Measurements from ENCODE around the gene PRLHR.

PRLHR gene

DNA sequence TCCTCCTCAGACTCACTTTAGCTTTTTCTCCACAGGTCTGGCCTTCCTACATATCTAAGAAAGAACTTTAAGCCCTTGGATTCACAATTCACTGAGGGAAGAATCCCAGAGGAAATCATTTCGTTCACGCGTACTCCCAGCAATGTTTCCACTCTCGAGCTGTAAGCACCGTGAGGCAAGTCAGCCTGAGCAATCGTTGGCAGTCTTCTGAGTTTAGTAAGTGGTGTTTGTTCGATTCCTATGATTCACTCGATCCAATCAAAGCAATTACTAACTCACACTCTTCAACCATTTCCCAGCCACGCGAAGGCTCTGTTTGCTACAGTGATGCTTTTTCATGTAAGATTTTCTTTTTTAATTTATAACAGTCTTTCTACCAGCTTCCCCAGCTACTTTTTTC, 10.2 kb upstream of the PRLHR start:
- no peak for ATAC-seq
- TF ChIP-seq ZFP30 (CRISPR knock-in tag; IDR thresholded peaks at IDR 0.05), result no peak

DNA sequence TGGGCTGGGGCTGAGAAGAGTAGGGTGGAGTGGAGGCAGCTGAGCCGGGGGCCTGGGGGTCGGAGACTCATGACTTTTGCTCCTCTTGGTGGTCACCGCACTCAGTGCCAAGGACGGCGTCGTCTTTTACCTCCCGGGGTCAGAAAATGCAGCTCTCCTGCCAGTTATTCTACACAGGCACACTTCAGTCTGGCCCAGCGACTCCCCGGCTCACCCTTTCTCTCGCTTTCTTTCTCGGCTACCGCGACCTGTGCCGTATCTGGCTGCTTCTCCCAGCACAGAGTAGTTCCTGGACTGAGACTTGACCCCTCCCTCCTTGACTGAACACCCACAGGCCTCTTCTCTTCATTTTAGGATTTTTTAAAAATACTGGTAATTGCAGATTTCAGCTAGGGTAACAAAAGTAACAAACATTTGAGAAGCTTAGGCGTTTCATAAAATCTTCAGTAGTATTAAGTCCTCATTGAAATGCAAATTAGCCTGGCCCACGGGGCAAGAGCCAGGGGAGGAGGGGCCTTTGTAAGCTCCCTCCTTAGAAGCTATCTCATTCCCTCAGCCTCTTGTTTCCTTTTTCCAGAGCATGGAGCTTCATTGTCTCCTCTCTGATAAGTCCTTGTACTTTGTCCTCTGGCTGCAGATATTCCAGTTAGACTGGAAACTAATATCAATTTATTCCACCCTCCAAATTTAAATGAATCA, 1.1 kb upstream of the PRLHR start:
- no peak; the same call in 2 of the 3 replicates for ATAC-seq
- TF ChIP-seq ZNF70 (CRISPR knock-in tag; IDR thresholded peaks at IDR 0.05), result no peak
- no peak for TF ChIP-seq TOX (CRISPR knock-in tag; IDR thresholded peaks at IDR 0.05; ENCODE audit: borderline replicate concordance)
- TF ChIP-seq, protein P1, sequence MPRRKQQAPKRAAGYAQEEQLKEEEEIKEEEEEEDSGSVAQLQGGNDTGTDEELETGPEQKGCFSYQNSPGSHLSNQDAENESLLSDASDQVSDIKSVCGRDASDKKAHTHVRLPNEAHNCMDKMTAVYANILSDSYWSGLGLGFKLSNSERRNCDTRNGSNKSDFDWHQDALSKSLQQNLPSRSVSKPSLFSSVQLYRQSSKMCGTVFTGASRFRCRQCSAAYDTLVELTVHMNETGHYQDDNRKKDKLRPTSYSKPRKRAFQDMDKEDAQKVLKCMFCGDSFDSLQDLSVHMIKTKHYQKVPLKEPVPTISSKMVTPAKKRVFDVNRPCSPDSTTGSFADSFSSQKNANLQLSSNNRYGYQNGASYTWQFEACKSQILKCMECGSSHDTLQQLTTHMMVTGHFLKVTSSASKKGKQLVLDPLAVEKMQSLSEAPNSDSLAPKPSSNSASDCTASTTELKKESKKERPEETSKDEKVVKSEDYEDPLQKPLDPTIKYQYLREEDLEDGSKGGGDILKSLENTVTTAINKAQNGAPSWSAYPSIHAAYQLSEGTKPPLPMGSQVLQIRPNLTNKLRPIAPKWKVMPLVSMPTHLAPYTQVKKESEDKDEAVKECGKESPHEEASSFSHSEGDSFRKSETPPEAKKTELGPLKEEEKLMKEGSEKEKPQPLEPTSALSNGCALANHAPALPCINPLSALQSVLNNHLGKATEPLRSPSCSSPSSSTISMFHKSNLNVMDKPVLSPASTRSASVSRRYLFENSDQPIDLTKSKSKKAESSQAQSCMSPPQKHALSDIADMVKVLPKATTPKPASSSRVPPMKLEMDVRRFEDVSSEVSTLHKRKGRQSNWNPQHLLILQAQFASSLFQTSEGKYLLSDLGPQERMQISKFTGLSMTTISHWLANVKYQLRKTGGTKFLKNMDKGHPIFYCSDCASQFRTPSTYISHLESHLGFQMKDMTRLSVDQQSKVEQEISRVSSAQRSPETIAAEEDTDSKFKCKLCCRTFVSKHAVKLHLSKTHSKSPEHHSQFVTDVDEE (CRISPR knock-in tag; IDR thresholded peaks at IDR 0.05), result no peak
- TF ChIP-seq ISL1 (CRISPR knock-in tag; IDR thresholded peaks at IDR 0.05), result no peak

DNA sequence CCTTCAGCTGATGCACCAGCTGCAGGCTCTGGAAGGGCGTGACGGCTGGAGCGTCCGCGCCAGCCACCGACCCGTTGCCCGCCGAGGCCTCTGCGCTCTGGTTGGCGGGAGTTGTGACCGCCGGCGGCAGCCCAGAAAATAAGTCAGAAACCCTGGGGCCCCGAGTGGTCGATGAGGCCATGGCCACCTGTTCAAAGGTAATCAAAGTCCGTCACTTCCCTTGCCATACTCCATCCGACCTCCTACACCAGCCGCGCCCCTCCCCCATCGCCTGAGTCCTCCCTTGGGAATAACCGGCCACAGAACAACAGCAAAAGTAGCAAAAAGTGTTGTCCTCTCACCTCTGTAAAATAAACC, 406 bp downstream of the PRLHR start:
- TF ChIP-seq GLIS3 (CRISPR knock-in tag; IDR thresholded peaks at IDR 0.05) (no peak), CSDC2 (CRISPR knock-in tag; IDR thresholded peaks at IDR 0.05) (no peak), ZC3H10 (CRISPR knock-in tag; IDR thresholded peaks at IDR 0.05) (no peak), ZNF8 (CRISPR knock-in tag; IDR thresholded peaks at IDR 0.05) (no peak), ZFP3 (CRISPR knock-in tag; IDR thresholded peaks at IDR 0.05) (no peak), PPARA (CRISPR knock-in tag; IDR thresholded peaks at IDR 0.05; ENCODE audit: borderline replicate concordance) (no peak), ZNF70 (CRISPR knock-in tag; IDR thresholded peaks at IDR 0.05) (no peak), ARNTL (CRISPR knock-in tag; IDR thresholded peaks at IDR 0.05; ENCODE audit: borderline replicate concordance, low read depth) (no peak), TOX (CRISPR knock-in tag; IDR thresholded peaks at IDR 0.05; ENCODE audit: borderline replicate concordance) (no peak), ISL1 (CRISPR knock-in tag; IDR thresholded peaks at IDR 0.05) (no peak), TCF4 (CRISPR knock-in tag; IDR thresholded peaks at IDR 0.05; ENCODE audit: borderline replicate concordance) (no peak), ZNF565 (CRISPR knock-in tag; conservative IDR thresholded peaks at IDR 0.05; ENCODE audit: low read depth) (no peak), OSR1 (CRISPR knock-in tag; IDR thresholded peaks at IDR 0.05) (no peak), RARB (CRISPR knock-in tag; IDR thresholded peaks at IDR 0.05) (no peak), SNAI2 (CRISPR knock-in tag; IDR thresholded peaks at IDR 0.05) (no peak), ESRRG (CRISPR knock-in tag; IDR thresholded peaks at IDR 0.05) (no peak)
- TF ChIP-seq, protein P2, sequence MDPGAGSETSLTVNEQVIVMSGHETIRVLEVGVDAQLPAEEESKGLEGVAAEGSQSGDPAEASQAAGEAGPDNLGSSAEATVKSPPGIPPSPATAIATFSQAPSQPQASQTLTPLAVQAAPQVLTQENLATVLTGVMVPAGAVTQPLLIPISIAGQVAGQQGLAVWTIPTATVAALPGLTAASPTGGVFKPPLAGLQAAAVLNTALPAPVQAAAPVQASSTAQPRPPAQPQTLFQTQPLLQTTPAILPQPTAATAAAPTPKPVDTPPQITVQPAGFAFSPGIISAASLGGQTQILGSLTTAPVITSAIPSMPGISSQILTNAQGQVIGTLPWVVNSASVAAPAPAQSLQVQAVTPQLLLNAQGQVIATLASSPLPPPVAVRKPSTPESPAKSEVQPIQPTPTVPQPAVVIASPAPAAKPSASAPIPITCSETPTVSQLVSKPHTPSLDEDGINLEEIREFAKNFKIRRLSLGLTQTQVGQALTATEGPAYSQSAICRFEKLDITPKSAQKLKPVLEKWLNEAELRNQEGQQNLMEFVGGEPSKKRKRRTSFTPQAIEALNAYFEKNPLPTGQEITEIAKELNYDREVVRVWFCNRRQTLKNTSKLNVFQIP (CRISPR knock-in tag; IDR thresholded peaks at IDR 0.05; ENCODE audit: borderline replicate concordance, low read depth), result no peak
- TF ChIP-seq, protein P1 (CRISPR knock-in tag; IDR thresholded peaks at IDR 0.05), result no peak
- TF ChIP-seq, protein P3, sequence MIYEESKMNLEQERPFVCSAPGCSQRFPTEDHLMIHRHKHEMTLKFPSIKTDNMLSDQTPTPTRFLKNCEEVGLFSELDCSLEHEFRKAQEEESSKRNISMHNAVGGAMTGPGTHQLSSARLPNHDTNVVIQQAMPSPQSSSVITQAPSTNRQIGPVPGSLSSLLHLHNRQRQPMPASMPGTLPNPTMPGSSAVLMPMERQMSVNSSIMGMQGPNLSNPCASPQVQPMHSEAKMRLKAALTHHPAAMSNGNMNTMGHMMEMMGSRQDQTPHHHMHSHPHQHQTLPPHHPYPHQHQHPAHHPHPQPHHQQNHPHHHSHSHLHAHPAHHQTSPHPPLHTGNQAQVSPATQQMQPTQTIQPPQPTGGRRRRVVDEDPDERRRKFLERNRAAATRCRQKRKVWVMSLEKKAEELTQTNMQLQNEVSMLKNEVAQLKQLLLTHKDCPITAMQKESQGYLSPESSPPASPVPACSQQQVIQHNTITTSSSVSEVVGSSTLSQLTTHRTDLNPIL (CRISPR knock-in tag; IDR thresholded peaks at IDR 0.05; ENCODE audit: low read depth), result no peak
- TF ChIP-seq, protein P4, sequence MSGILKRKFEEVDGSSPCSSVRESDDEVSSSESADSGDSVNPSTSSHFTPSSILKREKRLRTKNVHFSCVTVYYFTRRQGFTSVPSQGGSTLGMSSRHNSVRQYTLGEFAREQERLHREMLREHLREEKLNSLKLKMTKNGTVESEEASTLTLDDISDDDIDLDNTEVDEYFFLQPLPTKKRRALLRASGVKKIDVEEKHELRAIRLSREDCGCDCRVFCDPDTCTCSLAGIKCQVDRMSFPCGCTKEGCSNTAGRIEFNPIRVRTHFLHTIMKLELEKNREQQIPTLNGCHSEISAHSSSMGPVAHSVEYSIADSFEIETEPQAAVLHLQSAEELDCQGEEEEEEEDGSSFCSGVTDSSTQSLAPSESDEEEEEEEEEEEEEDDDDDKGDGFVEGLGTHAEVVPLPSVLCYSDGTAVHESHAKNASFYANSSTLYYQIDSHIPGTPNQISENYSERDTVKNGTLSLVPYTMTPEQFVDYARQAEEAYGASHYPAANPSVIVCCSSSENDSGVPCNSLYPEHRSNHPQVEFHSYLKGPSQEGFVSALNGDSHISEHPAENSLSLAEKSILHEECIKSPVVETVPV (CRISPR knock-in tag; IDR thresholded peaks at IDR 0.05), result no peak
- ATAC-seq, result no peak
